Measurements from ENCODE around the gene AAMDC.

AAMDC gene

DNA sequence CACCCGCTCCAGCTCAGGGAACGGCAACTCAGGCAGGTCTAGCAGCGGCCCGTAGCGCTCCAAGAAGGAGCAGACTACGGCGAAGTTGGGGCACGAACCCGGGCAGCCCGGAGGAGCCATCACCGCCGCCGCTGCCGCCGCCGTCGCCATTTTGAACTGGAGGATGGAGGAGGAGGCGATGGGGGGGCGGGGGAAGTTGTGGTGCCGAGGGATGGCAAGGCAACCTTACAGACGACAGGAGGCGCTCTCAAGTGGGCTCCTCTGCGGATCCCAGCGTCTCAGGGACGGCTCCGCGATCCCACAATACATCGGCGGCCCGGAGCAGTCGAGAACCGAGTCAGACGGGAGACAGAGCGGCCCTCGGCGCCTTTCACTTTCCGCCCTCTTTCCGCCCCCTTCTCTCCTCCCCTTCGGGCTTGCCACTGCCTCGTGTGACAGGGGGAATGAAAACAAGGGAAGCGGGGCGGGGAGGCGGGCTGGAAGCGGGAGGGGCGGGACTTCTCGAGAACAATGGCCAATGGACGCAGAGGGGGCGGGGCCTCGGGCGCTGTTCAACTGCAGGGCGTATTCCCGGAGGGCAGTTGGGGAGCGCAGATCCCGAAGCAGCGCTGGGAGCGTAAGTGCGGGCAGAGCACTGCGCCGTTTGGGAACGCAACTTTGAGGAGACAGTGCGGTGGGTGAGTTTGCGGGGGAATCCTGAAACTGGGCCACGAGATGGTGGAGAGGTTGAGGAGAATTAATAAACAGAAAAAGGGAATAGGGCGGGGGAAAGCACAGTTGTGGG is at the start of gene AAMDC, which contains the start of gene RSF1:
TSS of gene AAMDC (plus strand) at position 580 of the 784 bp plus-strand sequence. CDS start 21,353 bp downstream, outside the sequence.
TSS of gene RSF1 (minus strand) at position 158 of the 784 bp plus-strand sequence. CDS start at position 150, 8 bp downstream.
- peak; percentile 96 for DNase-seq (ENCODE audit: low spot score)

DNA sequence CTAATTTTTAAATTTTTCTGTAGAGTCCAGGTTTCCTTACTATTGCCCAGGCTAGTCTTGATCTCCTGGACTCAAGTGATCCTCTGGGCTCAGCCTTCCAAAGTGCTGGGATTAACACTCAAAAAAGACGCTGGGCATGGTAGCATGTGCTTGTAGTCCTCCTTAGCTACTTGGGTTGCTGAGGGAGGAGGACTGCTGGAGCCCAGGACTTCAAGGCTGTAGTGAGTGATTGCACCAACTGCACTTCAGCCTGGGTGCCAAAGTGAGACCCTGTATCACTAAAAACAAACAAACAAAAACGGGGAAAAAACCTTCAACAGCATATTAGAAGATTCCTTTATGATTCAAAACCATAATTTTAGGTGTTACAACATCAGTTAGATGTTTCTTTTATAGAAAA is 45.0 kb upstream of the AAMDC start:
- DNase-seq (ENCODE audit: low spot score) = no peak

DNA sequence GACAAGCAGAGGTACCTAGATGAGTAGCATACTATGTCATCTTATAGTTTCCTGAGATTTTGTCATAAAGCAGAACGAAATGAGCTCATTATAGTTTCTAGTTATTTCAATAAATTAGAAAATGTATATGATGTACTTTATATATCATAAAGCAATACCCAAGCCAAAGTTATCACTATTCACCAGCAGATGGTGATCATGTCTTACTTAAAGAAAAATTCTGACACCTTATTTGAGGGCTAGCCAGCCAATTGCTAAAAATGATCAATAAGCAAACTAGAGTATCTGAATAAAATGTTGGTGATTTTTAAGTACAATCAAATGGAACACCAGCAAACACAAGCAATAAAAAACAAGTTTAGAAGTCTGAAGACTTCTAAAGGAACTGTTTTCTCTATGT is 44.5 kb upstream of the AAMDC start:
- DNase-seq (ENCODE audit: low spot score) = no peak

GRCh38 chr11:77778118-77778517 is 42.8 kb upstream of the AAMDC start:
- no peak for DNase-seq (ENCODE audit: low spot score)

- no peak for DNase-seq (ENCODE audit: low spot score)
Measured at GRCh38 chr11:77778549-77778948, 42.4 kb upstream of the AAMDC start.

DNA sequence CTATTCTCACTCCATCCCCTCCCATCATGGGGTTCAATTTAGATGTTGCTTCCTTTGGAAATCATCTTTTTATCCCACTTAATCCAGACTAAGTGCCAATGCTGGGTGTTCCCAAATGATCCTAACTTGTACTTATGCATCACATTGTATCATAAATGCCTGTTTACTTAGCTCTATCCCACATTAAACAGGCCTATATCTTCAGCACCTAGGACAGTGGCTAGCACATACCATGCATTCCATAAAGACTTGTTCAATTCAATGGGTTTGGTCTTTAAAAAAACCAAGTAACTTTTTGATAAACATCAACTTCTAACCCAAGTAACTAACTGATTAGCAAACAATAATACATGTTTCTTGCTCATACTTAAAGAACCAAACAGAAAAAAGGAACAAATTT is 41.0 kb upstream of the AAMDC start:
- DNase-seq (ENCODE audit: low spot score) = no peak

GRCh38 chr11:77783025-77783424 is 37.9 kb upstream of the AAMDC start:
- DNase-seq (ENCODE audit: low spot score) = no peak

DNA sequence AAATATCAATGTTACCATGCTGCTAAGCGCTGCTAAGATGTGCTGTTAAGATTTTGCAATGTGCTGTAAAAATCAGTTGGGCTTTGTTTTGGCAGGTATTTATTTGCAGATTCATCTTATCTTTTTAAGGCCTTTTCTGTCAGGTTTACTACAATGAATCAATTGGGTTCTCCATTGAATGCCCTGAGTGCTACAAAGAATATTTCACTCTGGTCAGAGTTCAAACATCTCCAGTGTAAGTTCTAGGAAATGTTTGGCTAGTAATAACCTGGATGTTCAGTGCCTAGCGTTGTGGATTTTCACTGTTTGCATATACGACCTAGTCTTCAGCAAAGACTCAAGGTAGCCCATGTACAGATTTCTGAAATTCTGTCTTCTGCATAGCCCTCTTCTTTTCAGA is 36.4 kb upstream of the AAMDC start:
- no peak for DNase-seq (ENCODE audit: low spot score)

DNA sequence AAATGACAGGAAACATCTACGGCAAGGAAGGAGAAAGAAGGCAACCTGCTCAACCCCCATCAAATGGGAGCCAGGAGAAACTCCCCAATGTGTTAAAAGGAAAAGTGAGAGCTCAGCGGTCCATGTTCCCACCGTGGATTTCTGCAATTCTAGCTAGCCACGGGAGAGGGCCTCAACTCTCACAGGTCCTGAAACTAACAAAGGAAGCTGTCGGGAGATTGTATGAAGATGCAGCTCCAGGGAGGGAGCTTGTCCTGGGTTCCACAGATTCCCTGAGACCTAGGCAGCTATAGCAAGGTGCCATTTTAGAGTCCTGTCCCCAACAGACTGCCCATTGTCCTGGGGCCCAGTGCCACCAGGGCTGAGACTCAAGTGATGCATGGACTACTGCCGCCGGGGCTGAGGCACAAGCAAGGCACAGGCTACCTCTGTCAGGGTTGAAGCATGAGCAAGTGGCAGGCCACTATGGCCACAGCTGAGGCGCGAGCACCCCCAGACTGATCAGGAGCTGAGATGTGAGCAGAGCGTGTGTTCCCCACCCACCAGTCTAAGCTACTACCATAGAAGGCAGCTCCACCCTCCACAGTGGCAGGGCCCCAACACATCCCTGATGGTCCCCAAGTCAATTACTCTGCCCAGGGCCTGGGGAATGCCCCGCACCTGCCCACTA is 31.7 kb upstream of the AAMDC start:
- no peak for DNase-seq (ENCODE audit: low spot score)

DNA sequence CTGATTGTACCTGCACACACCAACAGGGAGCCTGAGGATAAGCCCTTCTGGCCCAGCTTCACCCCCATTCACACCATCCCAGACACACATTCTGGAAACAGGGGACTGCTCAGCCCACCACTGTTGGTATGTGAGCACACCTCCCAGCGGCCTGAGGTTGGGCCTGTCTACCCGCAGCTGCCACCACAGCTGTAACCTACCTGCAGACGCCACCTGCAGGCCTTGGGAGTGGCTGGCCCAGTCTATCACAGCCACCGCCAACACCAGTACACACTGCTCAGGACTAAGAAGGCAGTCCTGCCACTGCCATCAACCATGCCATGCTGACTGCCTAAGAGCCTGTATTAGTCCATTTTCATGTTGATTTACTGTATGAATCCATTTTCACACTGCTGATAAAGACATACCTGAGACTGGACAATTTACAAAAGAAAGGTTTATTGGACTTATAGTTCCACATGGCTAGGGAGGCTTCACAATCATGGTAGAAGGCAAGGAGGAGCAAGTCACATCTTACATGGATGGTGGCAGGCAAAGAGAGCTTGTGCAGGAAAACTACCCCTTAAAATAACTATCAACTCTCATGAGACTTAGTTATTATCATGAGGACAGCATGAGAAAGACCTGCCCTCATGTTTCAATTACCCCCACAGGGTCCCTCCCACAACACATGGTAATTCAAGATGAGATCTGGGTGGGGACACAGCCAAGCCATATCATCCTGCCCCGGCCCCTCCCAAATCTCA is 31.0 kb upstream of the AAMDC start:
- no peak for DNase-seq (ENCODE audit: low spot score)

- no peak for DNase-seq (ENCODE audit: low spot score)
Measured at GRCh38 chr11:77791301-77791700, 29.6 kb upstream of the AAMDC start.

GRCh38 chr11:77793972-77794371 is 27.0 kb upstream of the AAMDC start:
- no peak for DNase-seq (ENCODE audit: low spot score)

DNA sequence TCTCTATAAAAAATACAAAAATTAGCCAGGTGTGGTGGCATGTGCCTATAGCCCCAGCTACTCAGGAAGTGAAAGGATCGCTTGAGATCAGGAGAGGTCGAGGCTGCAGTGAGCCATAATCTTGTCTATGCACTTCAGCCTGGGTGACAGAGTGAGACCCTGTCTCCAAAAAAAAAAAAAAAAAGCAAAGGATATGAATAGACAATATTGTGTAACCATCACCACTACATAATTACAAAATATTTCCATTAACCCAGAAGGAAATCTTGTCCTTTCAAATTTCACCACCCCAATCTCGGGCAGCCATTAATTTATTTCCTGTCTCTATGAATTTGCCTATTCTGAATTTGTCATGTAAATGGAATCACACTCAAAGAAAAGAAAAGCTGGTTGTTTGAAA is 21.6 kb upstream of the AAMDC start:
- no peak for DNase-seq (ENCODE audit: low spot score)

DNA sequence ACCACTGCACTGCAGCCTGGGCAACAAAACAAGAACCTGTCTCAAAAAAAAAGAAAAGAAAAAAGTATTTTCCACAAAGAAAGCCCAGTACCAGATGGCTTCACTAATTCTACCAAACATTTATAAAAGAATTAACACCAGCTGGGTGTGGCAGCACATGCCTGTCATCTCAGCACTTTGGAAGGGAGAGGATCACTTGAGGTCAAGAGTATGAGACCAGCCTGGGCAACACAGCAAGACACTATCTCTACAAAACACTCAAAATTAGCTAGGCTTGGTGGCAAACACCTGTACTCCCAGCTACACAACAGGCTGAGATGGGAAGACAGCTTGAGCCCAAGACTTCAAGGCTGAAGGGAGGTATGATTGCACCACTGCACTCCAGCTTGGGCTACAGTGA is 20.5 kb upstream of the AAMDC start:
- DNase-seq (ENCODE audit: low spot score) = no peak

GRCh38 chr11:77801477-77801876 is 19.5 kb upstream of the AAMDC start:
- no peak for DNase-seq (ENCODE audit: low spot score)

GRCh38 chr11:77806415-77806814 is 14.5 kb upstream of the AAMDC start:
- DNase-seq (ENCODE audit: low spot score) = no peak

- DNase-seq (ENCODE audit: low spot score) = no peak
Measured at GRCh38 chr11:77806993-77807392, 14.0 kb upstream of the AAMDC start.

DNA sequence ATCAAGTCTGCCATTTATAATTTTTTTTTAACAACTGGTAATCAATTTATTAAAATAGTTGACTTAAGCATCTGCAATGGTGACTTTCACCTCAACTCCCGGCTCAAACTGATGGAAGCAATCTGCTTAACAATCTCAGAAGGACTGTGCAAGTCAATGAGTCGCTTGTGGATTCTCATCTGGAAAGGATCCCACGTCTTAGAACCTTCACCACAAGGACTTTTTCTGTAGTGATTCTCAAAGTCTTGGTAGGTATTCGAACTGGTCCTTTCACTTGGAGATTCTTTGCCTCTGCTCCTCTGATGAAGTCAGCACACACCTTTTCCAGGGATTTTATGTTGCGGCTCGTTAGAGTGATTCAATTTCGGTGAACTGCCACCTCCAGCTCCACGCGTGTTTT is 7.7 kb upstream of the AAMDC start:
- DNase-seq (ENCODE audit: low spot score) = no peak

DNA sequence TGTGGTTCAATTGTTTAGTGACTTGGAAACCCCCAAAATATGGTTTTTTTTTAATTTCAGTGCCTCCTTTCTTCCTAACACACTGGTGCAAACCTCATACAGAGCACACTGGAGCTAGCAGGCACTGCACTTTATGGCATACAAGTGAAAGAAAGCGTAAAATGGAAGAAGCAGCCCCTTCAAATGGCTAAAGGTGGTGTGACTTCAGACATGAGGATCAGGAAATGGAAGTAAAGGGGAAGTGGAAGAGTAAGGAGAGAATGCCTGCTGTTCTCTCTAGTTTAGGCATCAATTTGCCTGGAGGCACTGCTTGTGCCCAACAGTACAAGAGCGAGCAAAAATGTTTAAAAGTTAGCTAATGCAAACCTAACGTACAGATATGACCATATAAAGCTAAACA is 6.1 kb upstream of the AAMDC start:
- no peak for DNase-seq (ENCODE audit: low spot score)

GRCh38 chr11:77815459-77815858 is 5.5 kb upstream of the AAMDC start:
- no peak for DNase-seq (ENCODE audit: low spot score)

- DNase-seq (ENCODE audit: low spot score) = peak; percentile 88
Measured at GRCh38 chr11:77819411-77819920, 1.5 kb upstream of the AAMDC start.

GRCh38 chr11:77819921-77820564 is 901 bp upstream of the AAMDC start:
- DNase-seq (ENCODE audit: low spot score) = peak; percentile 42
